ENCODE measurements around the gene GSTT2B. TPM values are rescaled to one million over a fixed set of nuclear protein-coding genes. Genes with fewer than 3 reads are reported as not detected.
"Not testable (repeated sequence)": the region's sequence is repeated elsewhere in the genome, so short reads cannot be mapped to it uniquely, and the experiment has no call there.

GSTT2B gene
- total RNA-seq, 1 donor: 13.8 TPM

- not testable (repeated sequence) for H3K36me3 ChIP-seq (ENCODE audit: insufficient read depth, low read length); H3K9me3 ChIP-seq (ENCODE audit: low read depth, low read length); H3K4me1 ChIP-seq (ENCODE audit: insufficient read depth, low read length); H4K20me1 ChIP-seq (ENCODE audit: insufficient read depth, low read length); H3K27ac ChIP-seq (ENCODE audit: low read depth, low read length); H3K79me2 ChIP-seq (ENCODE audit: insufficient read depth, low read length); H3K27me3 ChIP-seq (ENCODE audit: insufficient read depth, low read length); H3K4me3 ChIP-seq (ENCODE audit: insufficient read depth, low read length); H2AFZ ChIP-seq (ENCODE audit: low read length)
- DNase-seq (ENCODE audit: insufficient read length, low spot score, missing footprints): peak; percentile 88
- peak; percentile 70 for TF ChIP-seq CTCF (IDR thresholded peaks at IDR 0.05; ENCODE audit: extremely low read depth, low read depth, low read length)
- peak overlapping the region; percentile 44 for H3K4me2 ChIP-seq (ENCODE audit: insufficient read depth, low read length)
Observed at GRCh38 chr22:23956301-23956900, 4.6 kb downstream of the GSTT2B start.

- H3K27ac ChIP-seq (ENCODE audit: low read depth, low read length); H2AFZ ChIP-seq (ENCODE audit: low read length); H3K4me2 ChIP-seq (ENCODE audit: insufficient read depth, low read length); H3K9me3 ChIP-seq (ENCODE audit: low read depth, low read length); H3K4me1 ChIP-seq (ENCODE audit: insufficient read depth, low read length); H3K79me2 ChIP-seq (ENCODE audit: insufficient read depth, low read length); H4K20me1 ChIP-seq (ENCODE audit: insufficient read depth, low read length); H3K27me3 ChIP-seq (ENCODE audit: insufficient read depth, low read length); H3K36me3 ChIP-seq (ENCODE audit: insufficient read depth, low read length); H3K4me3 ChIP-seq (ENCODE audit: insufficient read depth, low read length); DNase-seq (ENCODE audit: insufficient read length, low spot score, missing footprints): not testable (repeated sequence)
Observed at GRCh38 chr22:23955886-23956285, 5.1 kb downstream of the GSTT2B start.

GRCh38 chr22:23954991-23955305, 6.0 kb downstream of the GSTT2B start:
- H3K4me1 ChIP-seq (ENCODE audit: insufficient read depth, low read length); H3K4me3 ChIP-seq (ENCODE audit: insufficient read depth, low read length); H3K27me3 ChIP-seq (ENCODE audit: insufficient read depth, low read length); H3K79me2 ChIP-seq (ENCODE audit: insufficient read depth, low read length); H3K9me3 ChIP-seq (ENCODE audit: low read depth, low read length); H3K27ac ChIP-seq (ENCODE audit: low read depth, low read length); H2AFZ ChIP-seq (ENCODE audit: low read length); H3K4me2 ChIP-seq (ENCODE audit: insufficient read depth, low read length); H3K36me3 ChIP-seq (ENCODE audit: insufficient read depth, low read length); H4K20me1 ChIP-seq (ENCODE audit: insufficient read depth, low read length): not testable (repeated sequence)
- peak; percentile 41 for DNase-seq (ENCODE audit: insufficient read length, low spot score, missing footprints)

- not testable (repeated sequence) for DNase-seq (ENCODE audit: insufficient read length, low spot score, missing footprints); H4K20me1 ChIP-seq (ENCODE audit: insufficient read depth, low read length); H3K4me1 ChIP-seq (ENCODE audit: insufficient read depth, low read length); H3K27ac ChIP-seq (ENCODE audit: low read depth, low read length); H2AFZ ChIP-seq (ENCODE audit: low read length); H3K27me3 ChIP-seq (ENCODE audit: insufficient read depth, low read length); H3K4me3 ChIP-seq (ENCODE audit: insufficient read depth, low read length); H3K9me3 ChIP-seq (ENCODE audit: low read depth, low read length); H3K36me3 ChIP-seq (ENCODE audit: insufficient read depth, low read length); H3K79me2 ChIP-seq (ENCODE audit: insufficient read depth, low read length); H3K4me2 ChIP-seq (ENCODE audit: insufficient read depth, low read length)
Observed at GRCh38 chr22:23954193-23954990, 6.6 kb downstream of the GSTT2B start.

- H3K36me3 ChIP-seq (ENCODE audit: insufficient read depth, low read length); DNase-seq (ENCODE audit: insufficient read length, low spot score, missing footprints); H3K79me2 ChIP-seq (ENCODE audit: insufficient read depth, low read length); H3K4me2 ChIP-seq (ENCODE audit: insufficient read depth, low read length); H3K27me3 ChIP-seq (ENCODE audit: insufficient read depth, low read length); H4K20me1 ChIP-seq (ENCODE audit: insufficient read depth, low read length); H3K9me3 ChIP-seq (ENCODE audit: low read depth, low read length); H3K4me3 ChIP-seq (ENCODE audit: insufficient read depth, low read length); H3K27ac ChIP-seq (ENCODE audit: low read depth, low read length); H2AFZ ChIP-seq (ENCODE audit: low read length); H3K4me1 ChIP-seq (ENCODE audit: insufficient read depth, low read length): not testable (repeated sequence)
Observed at GRCh38 chr22:23953485-23953884, 7.5 kb downstream of the GSTT2B start.

- H3K27ac ChIP-seq (ENCODE audit: low read depth, low read length); DNase-seq (ENCODE audit: insufficient read length, low spot score, missing footprints); H3K4me3 ChIP-seq (ENCODE audit: insufficient read depth, low read length): not testable (repeated sequence)
Observed at GRCh38 chr22:23952794-23953405, 8.1 kb downstream of the GSTT2B start.

GRCh38 chr22:23951383-23951782, 9.6 kb downstream of the GSTT2B start:
- H3K4me3 ChIP-seq (ENCODE audit: insufficient read depth, low read length); H3K9me3 ChIP-seq (ENCODE audit: low read depth, low read length); H3K27ac ChIP-seq (ENCODE audit: low read depth, low read length); H3K36me3 ChIP-seq (ENCODE audit: insufficient read depth, low read length); H2AFZ ChIP-seq (ENCODE audit: low read length); H4K20me1 ChIP-seq (ENCODE audit: insufficient read depth, low read length); H3K4me1 ChIP-seq (ENCODE audit: insufficient read depth, low read length); H3K4me2 ChIP-seq (ENCODE audit: insufficient read depth, low read length); H3K79me2 ChIP-seq (ENCODE audit: insufficient read depth, low read length); H3K27me3 ChIP-seq (ENCODE audit: insufficient read depth, low read length): not testable (repeated sequence)
- peak; percentile 75 for DNase-seq (ENCODE audit: insufficient read length, low spot score, missing footprints)

More at GRCh38 chr22:23952794-23953405, 8.1 kb downstream of the GSTT2B start:
- H3K79me2 ChIP-seq (ENCODE audit: insufficient read depth, low read length); H3K4me2 ChIP-seq (ENCODE audit: insufficient read depth, low read length); H3K27me3 ChIP-seq (ENCODE audit: insufficient read depth, low read length); H2AFZ ChIP-seq (ENCODE audit: low read length); H3K36me3 ChIP-seq (ENCODE audit: insufficient read depth, low read length); H3K9me3 ChIP-seq (ENCODE audit: low read depth, low read length); H3K4me1 ChIP-seq (ENCODE audit: insufficient read depth, low read length); H4K20me1 ChIP-seq (ENCODE audit: insufficient read depth, low read length): not testable (repeated sequence)

GRCh38 chr22:23949764-23950163, 11.2 kb downstream of the GSTT2B start:
- not testable (repeated sequence) for H3K9me3 ChIP-seq (ENCODE audit: low read depth, low read length); H3K4me2 ChIP-seq (ENCODE audit: insufficient read depth, low read length); DNase-seq (ENCODE audit: insufficient read length, low spot score, missing footprints); H2AFZ ChIP-seq (ENCODE audit: low read length); H3K27me3 ChIP-seq (ENCODE audit: insufficient read depth, low read length); H3K36me3 ChIP-seq (ENCODE audit: insufficient read depth, low read length); H3K27ac ChIP-seq (ENCODE audit: low read depth, low read length); H4K20me1 ChIP-seq (ENCODE audit: insufficient read depth, low read length); H3K4me3 ChIP-seq (ENCODE audit: insufficient read depth, low read length); H3K4me1 ChIP-seq (ENCODE audit: insufficient read depth, low read length); H3K79me2 ChIP-seq (ENCODE audit: insufficient read depth, low read length)

Measured in osteoblast (primary cell).